ENCODE data around the gene NEU1.
"Not testable (repeated sequence)": the region's sequence is repeated elsewhere in the genome, so short reads cannot be mapped to it uniquely, and the experiment has no call there.

NEU1 gene

DNA sequence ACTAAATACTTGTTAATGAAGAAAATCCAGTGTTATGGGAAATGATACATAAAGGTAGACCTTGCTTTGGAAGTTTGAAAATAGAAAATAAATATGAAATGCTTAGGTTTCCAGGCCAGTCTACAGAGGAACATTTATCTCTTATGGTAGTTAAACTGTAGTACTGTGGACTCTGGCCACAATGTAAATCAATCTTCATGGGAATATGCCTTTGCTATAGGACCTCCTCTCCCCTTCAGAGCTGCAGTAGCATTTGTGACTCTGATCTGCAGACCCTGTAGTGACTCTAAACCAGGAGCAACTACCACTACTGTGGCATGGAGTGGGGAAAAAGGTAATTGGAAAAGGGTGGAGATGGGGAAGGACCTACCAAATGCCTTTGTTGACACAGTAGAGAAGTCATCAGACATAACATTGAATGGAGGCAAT lies 42.7 kb downstream of the NEU1 start:
- Histone ChIP-seq H3K36me3 (ENCODE audit: control insufficient read depth, insufficient read depth, low read length) (no peaks in the 10 kb centered on the region), H3K27me3 (ENCODE audit: control insufficient read depth, insufficient read depth, low read length) (no peaks in the 10 kb centered on the region), H3K9me3 (ENCODE audit: control insufficient read depth, low read length) (no peaks in the 10 kb centered on the region), H3K4me3 (ENCODE audit: low read length) (no peak overlapping the region), H3K4me1 (ENCODE audit: control insufficient read depth, insufficient read depth, low read length) (peaks cover 47% of the 10 kb centered on the region), H3K9ac (ENCODE audit: low read length) (no peak overlapping the region)

DNA sequence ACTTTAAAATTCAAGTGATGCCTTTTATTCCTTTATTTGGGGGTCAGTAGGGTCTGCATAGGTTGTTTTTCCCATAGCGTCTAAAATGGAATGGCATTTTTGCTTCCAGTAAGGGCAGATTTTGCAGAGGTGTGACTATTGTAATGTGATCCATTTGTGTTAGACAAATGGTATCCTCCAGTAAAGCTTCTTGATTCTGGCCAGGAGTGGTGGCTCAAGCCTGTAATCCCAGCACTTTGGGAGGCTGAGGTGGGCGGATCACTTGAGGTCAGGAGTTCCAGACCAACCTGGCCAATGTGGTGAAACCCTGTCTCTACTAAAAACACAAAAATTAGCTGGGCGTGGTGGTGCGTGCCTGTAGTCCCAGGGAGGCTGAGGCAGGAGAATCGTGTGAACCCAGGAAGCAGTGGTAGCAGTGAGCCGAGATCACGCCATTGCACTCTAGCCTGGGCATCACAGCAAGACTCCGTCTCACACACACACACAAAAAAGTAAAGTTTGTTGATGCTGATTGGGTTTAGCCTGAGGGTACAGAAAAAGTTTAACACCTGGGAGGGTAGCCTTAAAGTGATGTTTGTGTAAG lies 44.6 kb downstream of the NEU1 start:
- not testable (repeated sequence) for H3K36me3 ChIP-seq (ENCODE audit: control insufficient read depth, insufficient read depth, low read length); H3K9me3 ChIP-seq (ENCODE audit: control insufficient read depth, low read length); H3K27me3 ChIP-seq (ENCODE audit: control insufficient read depth, insufficient read depth, low read length)
- H3K4me3 ChIP-seq (ENCODE audit: low read length) = peak overlapping the region; percentile 71
- H3K4me1 ChIP-seq (ENCODE audit: control insufficient read depth, insufficient read depth, low read length) = peaks cover 48% of the 10 kb centered on the region
- peak overlapping the region; percentile 52 for H3K9ac ChIP-seq (ENCODE audit: low read length)

DNA sequence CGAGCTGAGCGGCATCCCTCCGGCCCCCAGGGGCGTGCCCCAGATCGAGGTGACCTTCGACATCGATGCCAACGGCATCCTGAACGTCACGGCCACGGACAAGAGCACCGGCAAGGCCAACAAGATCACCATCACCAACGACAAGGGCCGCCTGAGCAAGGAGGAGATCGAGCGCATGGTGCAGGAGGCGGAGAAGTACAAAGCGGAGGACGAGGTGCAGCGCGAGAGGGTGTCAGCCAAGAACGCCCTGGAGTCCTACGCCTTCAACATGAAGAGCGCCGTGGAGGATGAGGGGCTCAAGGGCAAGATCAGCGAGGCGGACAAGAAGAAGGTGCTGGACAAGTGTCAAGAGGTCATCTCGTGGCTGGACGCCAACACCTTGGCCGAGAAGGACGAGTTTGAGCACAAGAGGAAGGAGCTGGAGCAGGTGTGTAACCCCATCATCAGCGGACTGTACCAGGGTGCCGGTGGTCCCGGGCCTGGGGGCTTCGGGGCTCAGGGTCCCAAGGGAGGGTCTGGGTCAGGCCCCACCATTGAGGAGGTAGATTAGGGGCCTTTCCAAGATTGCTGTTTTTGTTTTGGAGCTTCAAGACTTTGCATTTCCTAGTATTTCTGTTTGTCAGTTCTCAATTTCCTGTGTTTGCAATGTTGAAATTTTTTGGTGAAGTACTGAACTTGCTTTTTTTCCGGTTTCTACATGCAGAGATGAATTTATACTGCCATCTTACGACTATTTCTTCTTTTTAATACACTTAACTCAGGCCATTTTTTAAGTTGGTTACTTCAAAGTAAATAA lies 45.3 kb downstream of the NEU1 start:
- H3K9me3 ChIP-seq (ENCODE audit: control insufficient read depth, low read length); H3K27me3 ChIP-seq (ENCODE audit: control insufficient read depth, insufficient read depth, low read length); H3K36me3 ChIP-seq (ENCODE audit: control insufficient read depth, insufficient read depth, low read length): not testable (repeated sequence)
- Histone ChIP-seq H3K4me3 (ENCODE audit: low read length) (peak overlapping the region; percentile 71), H3K9ac (ENCODE audit: low read length) (peak overlapping the region; percentile 52), H3K4me1 (ENCODE audit: control insufficient read depth, insufficient read depth, low read length) (peaks cover 41% of the 10 kb centered on the region)

GRCh38 chr6:31815025-31815838 lies 47.4 kb downstream of the NEU1 start, which contains the start of the genes HSPA1A and HSPA1L:
TSS of gene HSPA1A (plus strand) at chr6:31815543. CDS start at chr6:31815757, 214 bp downstream.
TSS of gene HSPA1L (minus strand) at chr6:31815283. CDS start at chr6:31811972, 3,311 bp downstream.
- Histone ChIP-seq H3K36me3 (ENCODE audit: control insufficient read depth, insufficient read depth, low read length) (no peaks in the 10 kb centered on the region), H3K9ac (ENCODE audit: low read length) (peak within 1 kb of the TSS; percentile 81), H3K4me3 (ENCODE audit: low read length) (peak within 1 kb of the TSS; percentile 60), H3K9me3 (ENCODE audit: control insufficient read depth, low read length) (no peaks in the 10 kb centered on the region), H3K27me3 (ENCODE audit: control insufficient read depth, insufficient read depth, low read length) (no peaks in the 10 kb centered on the region), H3K4me1 (ENCODE audit: control insufficient read depth, insufficient read depth, low read length) (peaks cover 28% of the 10 kb centered on the region)

DNA sequence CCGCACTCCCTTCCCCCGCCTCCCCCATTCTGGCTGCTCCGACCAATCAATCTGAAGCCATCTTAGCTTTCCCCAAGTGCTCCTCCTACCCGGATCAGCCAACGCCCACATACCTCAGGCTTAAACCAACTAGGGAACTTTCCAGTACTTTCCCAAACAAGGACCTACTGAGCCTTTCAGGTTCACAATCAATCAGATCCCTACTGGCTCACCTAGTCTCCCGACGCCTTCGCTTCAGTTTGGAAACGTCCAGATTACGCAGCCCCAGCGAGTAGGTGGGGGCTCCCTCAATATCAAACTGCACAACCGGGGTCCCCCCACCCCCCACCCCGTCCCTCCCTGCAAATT lies 48.0 kb downstream of the NEU1 start:
- peak overlapping the region; percentile 60 for H3K4me3 ChIP-seq (ENCODE audit: low read length)
- no peaks in the 10 kb centered on the region for H3K27me3 ChIP-seq (ENCODE audit: control insufficient read depth, insufficient read depth, low read length)
- H3K4me1 ChIP-seq (ENCODE audit: control insufficient read depth, insufficient read depth, low read length) = peaks cover 28% of the 10 kb centered on the region
- no peaks in the 10 kb centered on the region for H3K9me3 ChIP-seq (ENCODE audit: control insufficient read depth, low read length)
- H3K36me3 ChIP-seq (ENCODE audit: control insufficient read depth, insufficient read depth, low read length) = no peaks in the 10 kb centered on the region
- H3K9ac ChIP-seq (ENCODE audit: low read length) = peak overlapping the region; percentile 81

DNA sequence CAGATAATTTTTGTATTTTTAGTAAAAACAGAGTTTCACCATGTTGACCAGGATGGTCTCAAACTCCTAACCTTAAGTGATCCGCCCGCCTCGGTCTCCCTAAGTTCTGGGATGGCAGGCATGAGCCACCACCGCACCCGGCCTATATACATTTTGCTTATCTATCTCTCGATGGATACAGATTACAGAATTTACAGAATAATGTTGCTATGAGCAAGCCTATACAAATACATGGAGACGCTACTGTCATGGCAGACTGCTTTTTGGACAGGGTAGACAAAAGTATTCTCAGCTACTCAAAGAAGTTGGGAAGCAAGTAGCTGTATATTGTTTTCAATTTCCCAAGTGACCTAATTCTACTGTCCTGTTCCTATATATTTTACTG lies 49.2 kb downstream of the NEU1 start:
- Histone ChIP-seq H3K36me3 (ENCODE audit: control insufficient read depth, insufficient read depth, low read length) (no peaks in the 10 kb centered on the region), H3K27me3 (ENCODE audit: control insufficient read depth, insufficient read depth, low read length) (no peaks in the 10 kb centered on the region), H3K9me3 (ENCODE audit: control insufficient read depth, low read length) (no peaks in the 10 kb centered on the region), H3K4me1 (ENCODE audit: control insufficient read depth, insufficient read depth, low read length) (peaks cover 17% of the 10 kb centered on the region), H3K9ac (ENCODE audit: low read length) (peak overlapping the region; percentile 74), H3K4me3 (ENCODE audit: low read length) (peak overlapping the region; percentile 3)

DNA sequence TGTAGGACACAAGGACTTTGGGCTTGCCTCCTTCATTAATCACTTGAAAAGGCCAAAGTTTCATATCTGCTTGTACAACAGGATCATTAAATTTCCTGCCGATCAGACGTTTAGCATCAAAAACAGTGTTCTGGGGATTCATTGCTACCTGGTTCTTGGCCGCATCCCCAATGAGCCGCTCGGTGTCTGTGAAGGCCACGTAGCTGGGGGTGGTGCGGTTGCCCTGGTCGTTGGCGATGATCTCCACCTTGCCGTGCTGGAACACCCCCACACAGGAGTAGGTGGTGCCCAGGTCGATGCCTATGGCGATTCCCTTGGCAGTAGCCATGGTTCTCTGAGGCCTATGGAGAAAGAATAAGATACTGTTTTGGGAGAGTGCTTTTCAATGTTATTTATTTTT lies 51.0 kb downstream of the NEU1 start:
- Histone ChIP-seq H3K9me3 (ENCODE audit: control insufficient read depth, low read length) (no peaks in the 10 kb centered on the region), H3K4me3 (ENCODE audit: low read length) (no peak overlapping the region), H3K4me1 (ENCODE audit: control insufficient read depth, insufficient read depth, low read length) (peaks cover 15% of the 10 kb centered on the region), H3K36me3 (ENCODE audit: control insufficient read depth, insufficient read depth, low read length) (no peaks in the 10 kb centered on the region), H3K27me3 (ENCODE audit: control insufficient read depth, insufficient read depth, low read length) (no peaks in the 10 kb centered on the region), H3K9ac (ENCODE audit: low read length) (no peak overlapping the region)

DNA sequence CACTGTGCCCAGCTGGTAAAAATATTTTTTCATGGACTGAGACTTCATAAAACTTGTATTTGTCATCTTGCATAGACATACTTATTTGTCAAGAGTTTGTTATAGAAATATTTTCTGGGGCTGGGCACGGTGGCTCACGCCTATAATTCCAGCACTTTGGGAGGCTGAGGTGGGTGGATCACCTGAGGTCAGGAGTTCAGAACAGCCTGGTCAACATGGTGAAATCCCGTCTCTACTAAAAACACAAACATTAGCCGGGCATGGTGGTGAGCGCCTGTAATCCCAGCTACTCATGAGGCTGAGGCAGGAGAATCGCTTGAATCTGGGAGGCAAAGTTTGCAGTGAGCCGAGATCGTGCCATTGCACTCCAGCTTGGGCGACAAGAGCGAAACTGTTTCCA lies 54.0 kb downstream of the NEU1 start:
- not testable (repeated sequence) for H3K9ac ChIP-seq (ENCODE audit: low read length); H3K27me3 ChIP-seq (ENCODE audit: control insufficient read depth, insufficient read depth, low read length); H3K4me3 ChIP-seq (ENCODE audit: low read length); H3K9me3 ChIP-seq (ENCODE audit: control insufficient read depth, low read length); H3K36me3 ChIP-seq (ENCODE audit: control insufficient read depth, insufficient read depth, low read length)
- peaks cover 19% of the 10 kb centered on the region for H3K4me1 ChIP-seq (ENCODE audit: control insufficient read depth, insufficient read depth, low read length)
